Chondrocyte (in vitro differentiated cells): ENCODE data around the gene ZNF398. TPM values are rescaled to one million over a fixed set of nuclear protein-coding genes. Genes with fewer than 3 reads are reported as not detected.

Source experiments
- DNase-seq: peaks from one replicate; pipeline ENCODE4 v3.0.0; 2021; ENCODE audit warnings: mixed read lengths, low spot score
- H3K27ac Mint-ChIP-seq: one replicate; pipeline ENCODE4 v1.8.0; 2021; ENCODE audit warnings: mild to moderate bottlenecking, moderate library complexity, mixed read lengths; ENCODE audit not compliant: unreplicated experiment
- H3K27me3 Mint-ChIP-seq: 2 replicates; pipeline ENCODE4 v1.8.0; 2021; ENCODE audit warnings: low read depth, mixed read lengths
- H3K36me3 Mint-ChIP-seq: 2 replicates; pipeline ENCODE4 v1.8.0; 2021; ENCODE audit warnings: low read depth, mixed read lengths
- H3K4me1 Mint-ChIP-seq: 2 replicates; pipeline ENCODE4 v1.8.0; 2021; ENCODE audit warnings: low read depth, mild to moderate bottlenecking, mixed read lengths
- H3K4me3 Mint-ChIP-seq: one replicate; pipeline ENCODE4 v1.8.0; 2021; ENCODE audit warnings: mild to moderate bottlenecking, moderate library complexity, mixed read lengths; ENCODE audit not compliant: unreplicated experiment
- H3K9me3 Mint-ChIP-seq: 2 replicates; pipeline ENCODE4 v1.8.0; 2021; ENCODE audit warnings: low read depth, mixed read lengths
- CTCF ChIP-seq: fragments of 200-600 bp; sonication (generic); IDR thresholded peaks from 2 replicates; pipeline ENCODE4 v1.5.0; 2021; ENCODE audit warnings: antibody characterized with exemption, mild to moderate bottlenecking, moderate library complexity
- total RNA-seq: library from RNA; stranded (reverse); gene quantifications from 3 replicates; pipeline ENCODE4 v1.2.1, GENCODE V29; 2021

ZNF398 gene
- total RNA-seq, 1 donor from 2014 or later, result 14.9 TPM

GRCh38 chr7:149153346-149153745 is 6.1 kb downstream of the ZNF398 start:
- TF ChIP-seq CTCF, result no peak
- peaks cover 22% of the 10 kb centered on the region for H3K36me3 Mint-ChIP-seq
- DNase-seq, result no peak
- peaks cover 2% of the 10 kb centered on the region for H3K9me3 Mint-ChIP-seq
- no peaks in the 10 kb centered on the region for H3K27me3 Mint-ChIP-seq
- no peak overlapping the region for H3K4me3 Mint-ChIP-seq
- no peak overlapping the region for H3K27ac Mint-ChIP-seq
- peaks cover 20% of the 10 kb centered on the region for H3K4me1 Mint-ChIP-seq

- peaks cover 14% of the 10 kb centered on the region for H3K4me1 Mint-ChIP-seq
- peaks cover 2% of the 10 kb centered on the region for H3K9me3 Mint-ChIP-seq
- H3K27me3 Mint-ChIP-seq, result no peaks in the 10 kb centered on the region
- no peak overlapping the region for H3K27ac Mint-ChIP-seq
- H3K36me3 Mint-ChIP-seq, result peaks cover 22% of the 10 kb centered on the region
- TF ChIP-seq CTCF, result no peak
- no peak overlapping the region for H3K4me3 Mint-ChIP-seq
- DNase-seq, result no peak
Observed at GRCh38 chr7:149154056-149154455, 6.8 kb downstream of the ZNF398 start.

GRCh38 chr7:149156898-149157297 is 9.6 kb downstream of the ZNF398 start:
- Mint-ChIP-seq H3K36me3 (peaks cover 24% of the 10 kb centered on the region), H3K27ac (no peak overlapping the region), H3K4me1 (peaks cover 15% of the 10 kb centered on the region), H3K4me3 (no peak overlapping the region), H3K27me3 (no peaks in the 10 kb centered on the region), H3K9me3 (peaks cover 2% of the 10 kb centered on the region)
- no peak for TF ChIP-seq CTCF
- DNase-seq, result no peak

- Mint-ChIP-seq H3K4me3 (no peak overlapping the region), H3K9me3 (no peaks in the 10 kb centered on the region), H3K27me3 (no peaks in the 10 kb centered on the region), H3K4me1 (peaks cover 11% of the 10 kb centered on the region), H3K27ac (peak overlapping the region; percentile 32), H3K36me3 (peaks cover 18% of the 10 kb centered on the region)
- DNase-seq, result no peak
- TF ChIP-seq CTCF, result no peak
Observed at GRCh38 chr7:149161241-149161848, 14.1 kb downstream of the ZNF398 start.

GRCh38 chr7:149166142-149166541 is 18.9 kb downstream of the ZNF398 start:
- Mint-ChIP-seq H3K9me3 (no peaks in the 10 kb centered on the region), H3K27me3 (no peaks in the 10 kb centered on the region), H3K4me1 (peaks cover 4% of the 10 kb centered on the region), H3K27ac (no peak overlapping the region), H3K4me3 (no peak overlapping the region), H3K36me3 (peaks cover 24% of the 10 kb centered on the region)
- DNase-seq, result no peak
- no peak for TF ChIP-seq CTCF
